ENCODE data around the gene ZMYND19. TPM values are rescaled to one million over a fixed set of nuclear protein-coding genes. Genes with fewer than 3 reads are reported as not detected.

ZMYND19 gene
- total RNA-seq: 10.3 TPM

DNA sequence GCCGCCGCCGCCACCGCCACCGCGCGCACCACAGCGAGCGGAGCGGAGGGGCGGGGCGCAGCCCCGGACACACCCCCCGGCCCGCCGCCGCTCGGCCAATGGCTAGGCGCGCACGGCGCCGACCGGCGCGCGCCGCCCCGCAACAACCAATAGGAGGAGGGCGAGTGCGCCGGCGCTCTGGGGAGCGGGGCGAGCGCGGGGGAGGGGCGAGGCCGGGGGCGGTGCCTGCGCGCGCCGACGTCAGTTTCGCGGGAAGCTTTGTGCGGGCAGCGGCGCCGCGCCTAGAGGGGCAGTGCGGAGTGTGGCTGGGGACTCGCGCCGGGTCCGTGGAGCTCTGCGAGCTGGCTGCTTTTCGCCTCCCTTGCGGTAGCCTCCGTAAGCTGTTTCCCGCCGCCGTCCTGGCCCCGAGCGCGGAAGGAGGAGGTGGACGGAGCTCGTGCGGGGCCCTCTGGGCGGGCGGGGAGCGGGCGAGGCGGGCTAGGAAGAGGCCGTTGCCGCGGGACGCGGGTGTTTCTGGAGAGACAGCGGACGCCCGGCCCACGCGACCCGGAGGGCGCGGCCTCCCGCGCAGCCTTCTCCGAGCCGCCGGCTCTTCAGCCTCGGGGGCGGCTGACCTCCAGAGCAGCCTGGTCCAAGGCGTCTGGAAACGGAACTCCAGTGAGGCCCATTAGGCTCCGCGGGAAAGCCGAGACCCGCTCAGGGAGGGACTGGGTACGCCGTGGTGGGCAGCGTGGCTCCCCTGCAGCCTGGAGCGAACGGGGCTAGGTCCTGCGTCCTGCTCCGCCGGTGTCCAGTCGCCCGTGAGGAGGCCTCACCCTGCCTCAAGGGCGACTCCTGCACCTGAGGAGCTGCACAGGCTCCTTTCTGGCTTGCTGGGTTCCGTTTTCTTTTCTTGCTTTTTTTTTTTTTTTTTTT, at the start of gene ZMYND19:
TSS of gene ZMYND19 (minus strand) at position 44 of the 915 bp plus-strand sequence. CDS start 249 bp downstream, outside the sequence.
- intact Hi-C loops (cut with DNase I): loop anchor here (1.0 kb wide), 1 partner anchor 30 kb away; no protein-coding TSS in a partner anchor
- Histone ChIP-seq H3K36me3 (peaks cover 0 to 21% of the 10 kb centered on the region in 2 donors), H3K4me3 (peak within 1 kb of the TSS; percentile 68 to 90), H3K27me3 (no peaks in the 10 kb centered on the region), H3K9me3 (no peaks in the 10 kb centered on the region), H3K4me1 (peaks cover 28% of the 10 kb centered on the region), H3K27ac (no peak within 1 kb of the TSS)
- no peak for DNase-seq (ENCODE audit: extremely low spot score in 2 of 2)
- TF ChIP-seq POLR2A (IDR thresholded peaks at IDR 0.05) (no peak), POLR2AphosphoS5 (IDR thresholded peaks at IDR 0.05; ENCODE audit: insufficient read depth in 1 of 2, low read depth in 1 of 2) (no peak)
- TF ChIP-seq, protein P1, sequence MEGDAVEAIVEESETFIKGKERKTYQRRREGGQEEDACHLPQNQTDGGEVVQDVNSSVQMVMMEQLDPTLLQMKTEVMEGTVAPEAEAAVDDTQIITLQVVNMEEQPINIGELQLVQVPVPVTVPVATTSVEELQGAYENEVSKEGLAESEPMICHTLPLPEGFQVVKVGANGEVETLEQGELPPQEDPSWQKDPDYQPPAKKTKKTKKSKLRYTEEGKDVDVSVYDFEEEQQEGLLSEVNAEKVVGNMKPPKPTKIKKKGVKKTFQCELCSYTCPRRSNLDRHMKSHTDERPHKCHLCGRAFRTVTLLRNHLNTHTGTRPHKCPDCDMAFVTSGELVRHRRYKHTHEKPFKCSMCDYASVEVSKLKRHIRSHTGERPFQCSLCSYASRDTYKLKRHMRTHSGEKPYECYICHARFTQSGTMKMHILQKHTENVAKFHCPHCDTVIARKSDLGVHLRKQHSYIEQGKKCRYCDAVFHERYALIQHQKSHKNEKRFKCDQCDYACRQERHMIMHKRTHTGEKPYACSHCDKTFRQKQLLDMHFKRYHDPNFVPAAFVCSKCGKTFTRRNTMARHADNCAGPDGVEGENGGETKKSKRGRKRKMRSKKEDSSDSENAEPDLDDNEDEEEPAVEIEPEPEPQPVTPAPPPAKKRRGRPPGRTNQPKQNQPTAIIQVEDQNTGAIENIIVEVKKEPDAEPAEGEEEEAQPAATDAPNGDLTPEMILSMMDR (IDR thresholded peaks at IDR 0.05): no peak

DNA sequence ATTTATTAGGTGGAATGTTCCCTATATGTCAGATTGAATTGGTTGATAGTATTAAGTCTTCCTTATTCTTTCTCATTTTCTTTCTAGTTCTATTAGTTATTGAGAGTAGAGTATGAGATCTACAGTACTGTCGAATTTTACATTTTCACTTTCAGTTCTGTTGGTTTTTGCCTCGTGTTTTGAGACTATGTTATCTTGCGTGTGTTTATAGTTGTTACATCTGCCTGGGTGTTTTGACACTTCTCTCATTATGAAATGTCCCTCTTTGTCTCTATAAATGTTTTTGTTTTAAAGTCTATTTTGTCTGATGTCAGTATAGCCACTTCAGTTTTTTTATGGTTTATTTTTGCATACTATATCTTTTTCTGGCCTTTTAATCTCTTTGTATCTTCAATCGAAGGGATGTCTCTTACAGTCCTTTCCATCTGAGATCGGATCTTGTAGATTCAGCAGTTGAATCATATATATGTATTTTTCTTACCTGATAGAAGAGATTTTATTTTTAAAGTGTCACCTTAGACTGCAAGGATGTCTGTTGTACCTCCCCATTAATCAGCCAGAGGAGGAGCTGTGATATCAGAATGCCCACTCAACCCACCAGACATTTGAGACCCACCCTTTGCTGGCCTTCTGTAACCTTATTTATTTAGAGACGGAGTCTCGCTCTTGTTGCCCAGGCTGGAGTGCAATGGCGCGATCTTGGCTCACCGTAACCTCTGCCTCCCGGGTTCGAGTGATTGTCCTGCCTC, 49.2 kb upstream of the ZMYND19 start:
- Histone ChIP-seq H3K4me1 (peaks cover 39% of the 10 kb centered on the region), H3K27ac (no peak overlapping the region), H3K27me3 (no peaks in the 10 kb centered on the region), H3K9me3 (no peaks in the 10 kb centered on the region), H3K4me3 (peak overlapping the region in 1 of 2 donors; percentile 6), H3K36me3 (peaks cover 0 to 10% of the 10 kb centered on the region in 2 donors)
- intact Hi-C loops (cut with DNase I): no loop called here
- TF ChIP-seq POLR2A (IDR thresholded peaks at IDR 0.05): no peak
- TF ChIP-seq, protein P1 (IDR thresholded peaks at IDR 0.05): no peak
- no peak for TF ChIP-seq POLR2AphosphoS5 (IDR thresholded peaks at IDR 0.05; ENCODE audit: insufficient read depth in 1 of 2, low read depth in 1 of 2)
- no peak for DNase-seq (ENCODE audit: extremely low spot score in 2 of 2)

DNA sequence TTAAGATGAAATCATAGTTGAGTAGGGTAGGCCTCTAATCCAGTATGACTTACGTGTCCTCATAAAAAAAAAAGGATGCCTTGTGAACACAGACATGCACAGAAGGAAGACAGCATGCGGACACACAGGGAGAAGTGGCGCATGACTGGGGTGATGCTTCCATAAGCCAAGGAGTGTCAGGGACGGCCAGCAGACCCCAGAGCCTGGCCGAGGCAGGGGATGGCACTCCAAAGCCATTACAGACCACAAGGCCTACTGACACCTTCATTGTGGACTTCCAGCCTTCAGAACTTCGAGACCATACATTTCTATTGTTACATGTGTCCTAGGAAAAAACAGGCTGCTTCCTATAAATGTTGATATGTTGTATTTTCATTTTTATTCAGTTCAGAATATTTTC, 48.4 kb upstream of the ZMYND19 start:
- no peak for DNase-seq (ENCODE audit: extremely low spot score in 2 of 2)
- H3K27me3 ChIP-seq: no peaks in the 10 kb centered on the region
- intact Hi-C loops (cut with DNase I): no loop called here
- H3K27ac ChIP-seq: no peak overlapping the region
- H3K36me3 ChIP-seq: peaks cover 0 to 6% of the 10 kb centered on the region in 2 donors
- H3K4me1 ChIP-seq: peaks cover 45% of the 10 kb centered on the region
- TF ChIP-seq POLR2AphosphoS5 (IDR thresholded peaks at IDR 0.05; ENCODE audit: insufficient read depth in 1 of 2, low read depth in 1 of 2): no peak
- TF ChIP-seq, protein P1 (IDR thresholded peaks at IDR 0.05): no peak
- no peak for TF ChIP-seq POLR2A (IDR thresholded peaks at IDR 0.05)
- H3K4me3 ChIP-seq: no peak overlapping the region
- H3K9me3 ChIP-seq: no peaks in the 10 kb centered on the region

DNA sequence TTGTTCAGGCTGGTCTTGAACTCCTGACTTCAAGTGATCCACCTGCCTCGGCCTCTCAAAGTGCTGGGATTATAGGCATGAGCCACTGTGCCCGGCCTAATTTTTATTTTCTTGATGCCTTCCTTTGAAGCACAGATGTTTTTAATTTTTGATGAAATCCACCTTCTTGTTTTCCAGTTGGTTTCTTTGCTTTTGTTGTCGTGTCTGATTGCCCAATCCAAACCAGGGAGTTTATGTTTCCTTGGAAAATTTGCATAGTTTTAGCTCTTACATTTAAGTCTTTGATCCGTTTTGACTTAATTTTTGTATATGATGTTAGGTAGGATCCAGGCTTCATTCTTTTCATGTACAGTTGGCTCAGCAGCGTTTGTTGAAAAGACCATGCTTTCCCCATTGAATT, 43.7 kb upstream of the ZMYND19 start:
- Histone ChIP-seq H3K27me3 (no peaks in the 10 kb centered on the region), H3K36me3 (no peaks in the 10 kb centered on the region), H3K4me3 (no peak overlapping the region), H3K4me1 (peaks cover 63% of the 10 kb centered on the region), H3K27ac (no peak overlapping the region), H3K9me3 (no peaks in the 10 kb centered on the region)
- TF ChIP-seq, protein P1 (IDR thresholded peaks at IDR 0.05): no peak
- TF ChIP-seq POLR2AphosphoS5 (IDR thresholded peaks at IDR 0.05; ENCODE audit: insufficient read depth in 1 of 2, low read depth in 1 of 2): no peak
- TF ChIP-seq POLR2A (IDR thresholded peaks at IDR 0.05): no peak
- intact Hi-C loops (cut with DNase I): no loop called here
- DNase-seq (ENCODE audit: extremely low spot score in 2 of 2): no peak
